ENCODE data around the gene MAP2.

Gene MAP2, protein sequence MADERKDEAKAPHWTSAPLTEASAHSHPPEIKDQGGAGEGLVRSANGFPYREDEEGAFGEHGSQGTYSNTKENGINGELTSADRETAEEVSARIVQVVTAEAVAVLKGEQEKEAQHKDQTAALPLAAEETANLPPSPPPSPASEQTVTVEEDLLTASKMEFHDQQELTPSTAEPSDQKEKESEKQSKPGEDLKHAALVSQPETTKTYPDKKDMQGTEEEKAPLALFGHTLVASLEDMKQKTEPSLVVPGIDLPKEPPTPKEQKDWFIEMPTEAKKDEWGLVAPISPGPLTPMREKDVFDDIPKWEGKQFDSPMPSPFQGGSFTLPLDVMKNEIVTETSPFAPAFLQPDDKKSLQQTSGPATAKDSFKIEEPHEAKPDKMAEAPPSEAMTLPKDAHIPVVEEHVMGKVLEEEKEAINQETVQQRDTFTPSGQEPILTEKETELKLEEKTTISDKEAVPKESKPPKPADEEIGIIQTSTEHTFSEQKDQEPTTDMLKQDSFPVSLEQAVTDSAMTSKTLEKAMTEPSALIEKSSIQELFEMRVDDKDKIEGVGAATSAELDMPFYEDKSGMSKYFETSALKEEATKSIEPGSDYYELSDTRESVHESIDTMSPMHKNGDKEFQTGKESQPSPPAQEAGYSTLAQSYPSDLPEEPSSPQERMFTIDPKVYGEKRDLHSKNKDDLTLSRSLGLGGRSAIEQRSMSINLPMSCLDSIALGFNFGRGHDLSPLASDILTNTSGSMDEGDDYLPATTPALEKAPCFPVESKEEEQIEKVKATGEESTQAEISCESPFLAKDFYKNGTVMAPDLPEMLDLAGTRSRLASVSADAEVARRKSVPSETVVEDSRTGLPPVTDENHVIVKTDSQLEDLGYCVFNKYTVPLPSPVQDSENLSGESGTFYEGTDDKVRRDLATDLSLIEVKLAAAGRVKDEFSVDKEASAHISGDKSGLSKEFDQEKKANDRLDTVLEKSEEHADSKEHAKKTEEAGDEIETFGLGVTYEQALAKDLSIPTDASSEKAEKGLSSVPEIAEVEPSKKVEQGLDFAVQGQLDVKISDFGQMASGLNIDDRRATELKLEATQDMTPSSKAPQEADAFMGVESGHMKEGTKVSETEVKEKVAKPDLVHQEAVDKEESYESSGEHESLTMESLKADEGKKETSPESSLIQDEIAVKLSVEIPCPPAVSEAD (N-terminal part only)

GRCh38 chr2:209423562-209424198, at the start of gene MAP2:
Gene MAP2, plus strand, starts transcription at chr2:209424047. Its CDS starts 229,124 bp downstream, at chr2:209653171.
- DNase-seq = peak; percentile 10 to 21

- DNase-seq = no peak
Observed at GRCh38 chr2:209376686-209377085, 47.2 kb upstream of the MAP2 start.

GRCh38 chr2:209380293-209380692, 43.6 kb upstream of the MAP2 start:
- no peak for DNase-seq

DNA sequence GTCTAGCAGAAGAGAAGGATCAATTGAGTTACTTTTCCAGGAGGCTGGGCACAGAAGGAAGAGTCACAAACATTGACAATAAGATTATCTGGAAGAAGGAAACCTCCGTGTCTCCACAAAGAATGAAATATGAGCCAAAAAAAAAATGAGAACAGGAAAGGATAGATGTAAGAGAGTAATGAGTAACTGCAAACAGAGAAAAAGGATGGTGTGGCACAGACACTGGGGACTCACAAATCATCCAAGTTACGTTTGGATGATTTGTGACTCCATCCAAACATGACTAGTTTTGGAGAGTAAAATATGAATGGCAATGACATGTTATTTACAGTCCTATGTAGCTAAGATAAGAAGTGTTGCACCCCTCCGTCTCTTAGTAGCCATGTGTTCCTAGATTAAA, 42.8 kb upstream of the MAP2 start:
- DNase-seq = no peak

DNA sequence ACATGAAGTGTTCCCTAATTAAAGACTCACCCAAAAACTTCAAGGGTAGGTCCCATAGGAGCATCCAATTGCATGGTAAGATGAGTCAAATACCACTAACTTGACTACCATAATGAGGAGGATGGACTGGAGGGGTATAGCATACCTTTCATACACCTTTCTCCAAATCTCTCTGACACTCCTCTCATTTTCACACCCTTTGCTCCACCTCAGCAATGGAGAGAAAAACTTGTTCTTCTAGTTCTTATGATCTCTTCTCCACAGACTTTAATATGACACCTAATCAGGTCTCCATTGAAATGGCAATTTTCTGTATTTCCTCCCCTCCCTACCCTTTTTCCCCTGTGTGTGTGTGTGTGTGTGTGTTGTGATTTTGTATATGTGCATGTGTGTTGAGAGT, 41.1 kb upstream of the MAP2 start:
- DNase-seq = no peak

GRCh38 chr2:209383212-209383611, 40.6 kb upstream of the MAP2 start:
- DNase-seq = no peak

- no peak for DNase-seq
Observed at GRCh38 chr2:209387389-209387788, 36.5 kb upstream of the MAP2 start.

GRCh38 chr2:209388446-209389037, 35.3 kb upstream of the MAP2 start:
- DNase-seq = no peak

GRCh38 chr2:209389171-209389618, 34.7 kb upstream of the MAP2 start:
- DNase-seq = no peak

DNA sequence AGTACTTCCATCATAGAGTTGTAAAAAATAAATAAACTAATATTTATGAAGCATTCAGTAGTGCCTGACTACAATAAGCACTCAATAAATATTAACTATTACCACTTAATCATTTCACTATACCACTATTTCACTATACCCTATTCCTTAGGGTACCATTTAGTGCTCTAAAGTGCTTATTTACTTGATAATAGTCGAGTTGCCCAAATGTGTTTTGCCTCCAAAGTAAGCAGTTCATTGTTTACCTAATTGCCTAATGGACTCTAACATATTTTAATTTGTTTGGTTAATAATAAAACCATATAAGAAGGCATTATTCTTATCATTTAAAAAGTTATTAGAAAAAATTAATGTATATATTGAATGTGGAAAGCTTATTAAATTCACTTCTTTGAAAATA, 33.0 kb upstream of the MAP2 start:
- no peak for DNase-seq

DNA sequence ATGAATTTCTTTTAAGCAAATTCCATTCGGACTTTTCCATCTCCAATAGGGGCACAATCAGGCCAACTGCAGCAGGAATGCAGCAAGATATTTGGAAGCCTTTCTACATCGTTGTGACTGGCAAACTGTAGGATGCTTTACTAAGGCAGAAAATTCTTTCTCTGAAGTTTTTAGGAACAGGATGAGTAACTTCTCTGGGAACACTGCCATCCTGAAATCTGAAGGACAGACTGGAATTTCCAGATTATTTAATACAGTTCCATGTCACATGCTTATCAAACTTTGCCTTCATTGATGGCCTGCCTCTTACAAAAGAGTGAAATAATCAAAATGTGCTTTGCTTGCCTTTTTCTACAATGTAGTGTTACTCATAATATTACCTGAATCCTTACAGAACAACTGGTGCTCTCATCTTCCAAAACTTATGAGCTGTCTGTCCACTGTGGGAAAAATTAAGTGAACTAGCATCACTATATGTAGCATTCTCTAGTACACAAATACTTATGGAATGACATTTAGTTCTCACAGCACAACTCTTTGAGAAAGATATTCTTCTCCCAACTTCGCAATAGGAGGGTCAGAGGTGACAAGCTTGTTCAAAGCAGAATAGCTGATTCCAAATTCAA, 32.0 kb upstream of the MAP2 start:
- no peak for DNase-seq

- DNase-seq = no peak
Observed at GRCh38 chr2:209395229-209395628, 28.6 kb upstream of the MAP2 start.

DNA sequence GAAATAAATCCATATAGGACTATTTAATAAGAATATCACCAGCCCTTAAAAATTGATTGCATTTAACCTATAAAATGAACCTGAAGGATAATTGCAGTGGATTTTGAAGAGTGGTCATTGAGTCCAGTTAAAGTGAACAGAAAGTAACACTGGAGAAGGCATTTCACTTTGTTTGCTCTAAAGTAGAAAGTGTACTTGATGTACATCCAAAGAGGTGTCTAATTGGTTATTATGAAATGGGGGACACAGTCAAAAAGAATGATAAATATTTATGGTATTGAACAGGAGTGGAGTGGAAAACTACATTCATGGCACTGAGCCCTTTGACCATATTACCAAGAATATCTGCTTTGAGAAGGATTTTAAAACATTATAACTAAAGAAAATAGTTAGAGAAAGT, 28.2 kb upstream of the MAP2 start:
- DNase-seq = no peak

DNA sequence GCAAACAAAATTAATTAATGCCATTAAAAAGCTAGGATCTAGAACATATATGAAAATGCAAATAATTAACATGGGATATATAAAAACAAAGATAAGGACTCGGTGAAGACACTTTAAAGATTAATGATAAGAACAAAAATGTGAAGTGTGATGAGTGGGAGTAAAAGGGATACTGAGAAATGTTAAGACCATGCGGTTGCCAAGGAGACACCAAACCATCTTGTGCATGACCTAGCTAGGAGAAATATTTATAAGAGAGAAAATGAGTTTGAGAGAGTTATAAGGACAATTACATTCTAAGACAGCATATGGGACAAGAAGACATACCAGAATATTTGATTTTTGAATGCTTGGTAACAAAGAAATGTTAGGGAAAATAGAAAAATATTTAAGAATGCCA, 25.4 kb upstream of the MAP2 start:
- no peak for DNase-seq

GRCh38 chr2:209401788-209402187, 22.1 kb upstream of the MAP2 start:
- no peak for DNase-seq

DNA sequence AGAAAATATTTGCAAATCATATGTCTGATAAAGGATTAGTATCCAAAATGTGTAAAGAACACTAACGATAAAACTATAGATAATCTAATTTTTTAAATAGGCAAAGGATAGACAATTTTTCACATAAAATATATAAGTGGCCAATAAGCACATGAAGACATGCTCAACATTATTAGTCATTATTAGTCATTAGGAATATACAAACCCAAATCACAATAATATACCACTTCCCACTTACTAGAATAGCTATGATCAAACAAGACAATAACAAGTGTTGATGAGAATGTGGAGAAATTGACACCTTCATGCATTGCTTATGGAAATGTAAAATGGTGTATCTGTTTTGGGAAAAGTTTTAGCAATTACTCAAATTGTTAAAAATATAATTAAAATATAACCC, 12.6 kb upstream of the MAP2 start:
- no peak for DNase-seq

GRCh38 chr2:209411718-209412117, 12.1 kb upstream of the MAP2 start:
- DNase-seq = no peak

- no peak for DNase-seq
Observed at GRCh38 chr2:209413311-209414014, 10.4 kb upstream of the MAP2 start.

DNA sequence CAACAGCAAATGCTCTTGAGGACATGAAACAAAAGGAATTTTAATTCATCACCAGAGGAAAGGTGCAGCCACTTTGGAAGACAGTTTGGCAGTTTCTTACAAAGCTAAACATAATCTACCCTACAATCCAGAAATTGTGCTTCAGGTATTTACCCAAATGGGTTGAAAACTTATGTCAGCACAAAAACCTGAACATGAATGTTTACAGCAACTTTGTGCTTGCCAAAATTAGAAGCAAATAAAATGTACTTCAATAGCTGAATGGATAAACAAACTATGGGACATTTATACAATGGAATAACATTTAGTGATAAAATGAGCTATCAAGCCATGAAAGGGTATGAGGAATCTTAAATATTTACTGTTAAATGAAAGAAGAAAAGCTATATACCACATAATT, 6.9 kb upstream of the MAP2 start:
- no peak for DNase-seq

GRCh38 chr2:209422191-209422754, 1.6 kb upstream of the MAP2 start:
- DNase-seq = no peak

GRCh38 chr2:209424199-209424701, 403 bp downstream of the MAP2 start:
- no peak for DNase-seq
